Parathyroid adenoma (tissue), 2 donors: ENCODE results near the gene XRCC6.
A peak's percentile ranks its signal among the peaks of the same experiment; 100 is the strongest.
"Not testable (repeated sequence)": the region's sequence is repeated elsewhere in the genome, so short reads cannot be mapped to it uniquely, and the experiment has no call there.

Experiments used
- H2AFZ ChIP-seq: fragments of 300-600 bp; sonication (generic); one replicate; pipeline ENCODE4 v1.7.0; 2017; ENCODE audit warnings: antibody characterized with exemption, mild to moderate bottlenecking
- H3K27ac ChIP-seq: fragments of 300-600 bp; sonication (generic); one replicate; pipeline ENCODE4 v1.7.0; 2017
- H3K27me3 ChIP-seq: fragments of 300-600 bp; sonication (generic); one replicate; pipeline ENCODE4 v1.7.0; 2017; ENCODE audit warnings: low read length; ENCODE audit not compliant: control insufficient read depth, insufficient read depth
- H3K36me3 ChIP-seq: fragments of 300-600 bp; sonication (generic); one replicate; pipeline ENCODE4 v1.7.0; 2017; ENCODE audit warnings: low read length; ENCODE audit not compliant: control insufficient read depth, insufficient read depth
- H3K4me1 ChIP-seq: fragments of 300-600 bp; sonication (generic); one replicate; pipeline ENCODE4 v1.7.0; 2017; ENCODE audit warnings: control low read depth
- H3K4me2 ChIP-seq: fragments of 300-600 bp; sonication (generic); one replicate; pipeline ENCODE4 v1.7.0; 2017; ENCODE audit warnings: low read length
- H3K4me3 ChIP-seq: fragments of 300-600 bp; sonication (generic); one replicate; pipeline ENCODE4 v1.7.0; 2017; ENCODE audit warnings: low read depth, low read length
- H3K79me2 ChIP-seq: fragments of 300-600 bp; sonication (generic); one replicate; pipeline ENCODE4 v1.7.0; 2017; ENCODE audit warnings: control low read depth
- H3K9ac ChIP-seq: fragments of 300-600 bp; sonication (generic); one replicate; pipeline ENCODE4 v1.7.0; 2017; ENCODE audit warnings: mild to moderate bottlenecking
- H3K9me3 ChIP-seq: fragments of 300-600 bp; sonication (generic); one replicate; pipeline ENCODE4 v1.7.0; 2017; ENCODE audit warnings: low read length; ENCODE audit not compliant: control insufficient read depth
- TF ChIP-seq, protein P1 (sequence below): fragments of 300-600 bp; sonication (generic); IDR thresholded peaks from one replicate; pipeline ENCODE4 v1.7.0; 2017; ENCODE audit warnings: antibody characterized with exemption, mild to moderate bottlenecking
- donor health status: primary hyperparathyroidism.

XRCC6 gene

DNA sequence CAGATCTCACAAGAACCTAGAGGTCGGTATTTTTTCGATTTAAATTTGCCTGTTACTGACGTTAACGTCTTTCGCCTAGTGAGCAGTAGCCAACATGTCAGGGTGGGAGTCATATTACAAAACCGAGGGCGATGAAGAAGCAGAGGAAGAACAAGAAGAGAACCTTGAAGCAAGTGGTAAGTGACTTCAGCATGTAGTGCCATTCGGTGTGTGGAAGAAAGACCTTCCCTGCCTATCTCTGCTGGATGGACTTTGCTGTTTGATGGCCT is 750 bp downstream of the XRCC6 start:
- Histone ChIP-seq H3K4me2 (peak overlapping the region; percentile 93), H3K36me3 (no peaks in the 10 kb centered on the region), H3K27ac (peak overlapping the region; percentile 99), H2AFZ (peak overlapping the region; percentile 95), H3K9ac (peak overlapping the region; percentile 80), H3K9me3 (no peaks in the 10 kb centered on the region), H3K79me2 (peaks cover 30% of the 10 kb centered on the region), H3K4me1 (peaks cover 10% of the 10 kb centered on the region), H3K27me3 (no peaks in the 10 kb centered on the region), H3K4me3 (peak overlapping the region; percentile 100)
- TF ChIP-seq, protein P1, sequence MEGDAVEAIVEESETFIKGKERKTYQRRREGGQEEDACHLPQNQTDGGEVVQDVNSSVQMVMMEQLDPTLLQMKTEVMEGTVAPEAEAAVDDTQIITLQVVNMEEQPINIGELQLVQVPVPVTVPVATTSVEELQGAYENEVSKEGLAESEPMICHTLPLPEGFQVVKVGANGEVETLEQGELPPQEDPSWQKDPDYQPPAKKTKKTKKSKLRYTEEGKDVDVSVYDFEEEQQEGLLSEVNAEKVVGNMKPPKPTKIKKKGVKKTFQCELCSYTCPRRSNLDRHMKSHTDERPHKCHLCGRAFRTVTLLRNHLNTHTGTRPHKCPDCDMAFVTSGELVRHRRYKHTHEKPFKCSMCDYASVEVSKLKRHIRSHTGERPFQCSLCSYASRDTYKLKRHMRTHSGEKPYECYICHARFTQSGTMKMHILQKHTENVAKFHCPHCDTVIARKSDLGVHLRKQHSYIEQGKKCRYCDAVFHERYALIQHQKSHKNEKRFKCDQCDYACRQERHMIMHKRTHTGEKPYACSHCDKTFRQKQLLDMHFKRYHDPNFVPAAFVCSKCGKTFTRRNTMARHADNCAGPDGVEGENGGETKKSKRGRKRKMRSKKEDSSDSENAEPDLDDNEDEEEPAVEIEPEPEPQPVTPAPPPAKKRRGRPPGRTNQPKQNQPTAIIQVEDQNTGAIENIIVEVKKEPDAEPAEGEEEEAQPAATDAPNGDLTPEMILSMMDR: no peak

DNA sequence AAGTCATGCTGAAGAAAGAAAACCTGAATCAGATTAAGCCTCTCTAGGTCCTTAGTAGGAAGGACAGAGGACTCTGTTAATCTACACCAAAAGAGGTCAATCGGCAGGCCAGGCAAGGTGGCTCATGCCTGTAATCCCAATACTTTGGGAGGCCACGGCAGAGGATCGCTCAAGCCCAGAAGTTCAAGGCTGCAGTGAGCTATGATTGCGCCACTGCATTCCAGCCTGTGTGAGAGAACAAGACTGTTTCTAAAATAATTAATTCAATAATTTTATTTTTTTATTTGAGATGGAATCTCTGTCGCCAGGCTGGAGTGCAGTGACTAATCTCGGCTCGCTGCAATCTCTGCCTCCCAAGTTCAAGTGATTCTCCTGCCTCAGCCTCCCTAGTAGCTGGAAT is 4.5 kb downstream of the XRCC6 start:
- Histone ChIP-seq H2AFZ (no peak overlapping the region), H3K4me3 (no peak overlapping the region), H3K9me3 (no peaks in the 10 kb centered on the region), H3K36me3 (no peaks in the 10 kb centered on the region), H3K9ac (no peak overlapping the region), H3K27ac (no peak overlapping the region), H3K27me3 (no peaks in the 10 kb centered on the region), H3K4me1 (peaks cover 4% of the 10 kb centered on the region), H3K4me2 (no peak overlapping the region), H3K79me2 (peaks cover 31% of the 10 kb centered on the region)
- TF ChIP-seq, protein P1: no peak

DNA sequence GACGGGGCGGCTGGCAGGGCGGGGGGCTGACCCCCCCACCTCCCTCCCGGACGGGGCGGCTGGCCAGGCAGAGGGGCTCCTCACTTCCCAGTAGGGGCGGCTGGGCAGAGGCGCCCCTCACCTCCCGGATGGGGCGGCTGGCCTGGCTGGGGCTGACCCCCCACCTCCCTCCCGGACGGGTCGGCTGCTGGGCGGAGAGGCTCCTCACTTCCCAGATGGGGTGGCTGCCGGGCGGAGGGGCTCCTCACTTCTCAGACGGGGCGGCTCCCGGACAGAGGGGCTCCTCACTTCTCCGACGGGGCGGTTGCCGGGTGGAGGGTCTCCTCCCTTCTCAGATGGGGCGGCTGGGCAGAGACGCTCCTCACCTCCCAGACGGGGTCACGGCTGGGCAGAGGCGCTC is 10.0 kb downstream of the XRCC6 start:
- not testable (repeated sequence) for H3K9me3 ChIP-seq, H3K4me3 ChIP-seq, H3K27me3 ChIP-seq, H3K4me2 ChIP-seq, H3K27ac ChIP-seq, H3K36me3 ChIP-seq, H3K79me2 ChIP-seq, H3K9ac ChIP-seq, H3K4me1 ChIP-seq, H2AFZ ChIP-seq

DNA sequence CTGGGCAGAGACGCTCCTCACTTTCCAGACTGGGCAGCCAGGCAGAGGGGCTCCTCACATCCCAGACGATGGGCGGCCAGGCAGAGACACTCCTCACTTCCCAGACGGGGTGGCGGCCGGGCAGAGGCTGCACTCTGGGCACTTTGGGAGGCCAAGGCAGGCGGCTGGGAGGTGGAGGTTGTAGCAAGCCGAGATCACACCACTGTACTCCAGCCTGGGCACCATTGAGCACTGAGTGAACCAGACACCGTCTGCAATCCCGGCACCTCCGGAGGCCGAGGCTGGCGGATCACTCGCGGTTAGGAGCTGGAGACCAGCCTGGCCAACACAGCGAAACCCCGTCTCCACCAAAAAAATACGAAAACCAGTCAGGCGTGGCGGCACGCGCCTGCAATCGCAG is 10.5 kb downstream of the XRCC6 start:
- not testable (repeated sequence) for H3K4me1 ChIP-seq, H3K79me2 ChIP-seq, H3K9me3 ChIP-seq, H2AFZ ChIP-seq, H3K4me2 ChIP-seq, H3K4me3 ChIP-seq, H3K27ac ChIP-seq, H3K27me3 ChIP-seq, H3K9ac ChIP-seq, H3K36me3 ChIP-seq

DNA sequence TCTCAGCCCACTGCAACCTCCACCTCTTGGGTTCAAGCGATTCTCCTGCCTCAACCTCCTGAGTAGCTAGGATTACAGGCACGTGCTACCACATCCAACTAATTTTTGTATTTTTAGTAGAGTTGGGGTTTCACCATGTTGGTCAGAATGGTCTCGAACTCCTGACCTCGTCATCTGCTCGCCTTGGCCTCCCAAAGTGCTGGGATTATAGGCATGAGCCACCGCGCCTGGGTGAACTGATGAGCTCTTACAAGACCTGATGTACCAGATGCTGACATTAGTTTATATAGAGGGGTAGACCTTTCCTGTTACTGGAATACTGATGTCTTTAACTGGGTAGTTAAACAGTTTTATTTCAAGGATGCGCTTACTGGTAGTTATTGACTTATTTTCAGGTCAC is 13.5 kb downstream of the XRCC6 start:
- not testable (repeated sequence) for H3K27me3 ChIP-seq, H3K9me3 ChIP-seq, H3K4me3 ChIP-seq, H3K9ac ChIP-seq, H3K4me2 ChIP-seq, H3K4me1 ChIP-seq, H3K27ac ChIP-seq, H3K79me2 ChIP-seq, H3K36me3 ChIP-seq, H2AFZ ChIP-seq

DNA sequence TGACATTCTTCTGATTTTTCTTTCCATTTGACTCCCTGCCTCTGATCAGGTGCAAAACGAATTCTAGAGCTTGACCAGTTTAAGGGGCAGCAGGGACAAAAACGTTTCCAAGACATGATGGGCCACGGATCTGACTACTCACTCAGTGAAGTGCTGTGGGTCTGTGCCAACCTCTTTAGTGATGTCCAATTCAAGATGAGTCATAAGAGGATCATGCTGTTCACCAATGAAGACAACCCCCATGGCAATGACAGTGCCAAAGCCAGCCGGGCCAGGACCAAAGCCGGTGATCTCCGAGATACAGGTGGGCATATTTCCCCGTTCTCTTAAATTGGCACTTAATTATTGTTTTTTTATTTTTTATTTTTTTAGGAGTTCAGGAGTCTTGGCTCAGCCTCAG is 15.4 kb downstream of the XRCC6 start:
- Histone ChIP-seq H3K4me2 (no peak overlapping the region), H3K9ac (no peak overlapping the region), H3K79me2 (peaks cover 2% of the 10 kb centered on the region), H3K4me3 (no peak overlapping the region), H3K27me3 (no peaks in the 10 kb centered on the region), H3K9me3 (no peaks in the 10 kb centered on the region), H2AFZ (no peak overlapping the region), H3K4me1 (no peaks in the 10 kb centered on the region), H3K36me3 (no peaks in the 10 kb centered on the region), H3K27ac (no peak overlapping the region)
- TF ChIP-seq, protein P1: no peak

DNA sequence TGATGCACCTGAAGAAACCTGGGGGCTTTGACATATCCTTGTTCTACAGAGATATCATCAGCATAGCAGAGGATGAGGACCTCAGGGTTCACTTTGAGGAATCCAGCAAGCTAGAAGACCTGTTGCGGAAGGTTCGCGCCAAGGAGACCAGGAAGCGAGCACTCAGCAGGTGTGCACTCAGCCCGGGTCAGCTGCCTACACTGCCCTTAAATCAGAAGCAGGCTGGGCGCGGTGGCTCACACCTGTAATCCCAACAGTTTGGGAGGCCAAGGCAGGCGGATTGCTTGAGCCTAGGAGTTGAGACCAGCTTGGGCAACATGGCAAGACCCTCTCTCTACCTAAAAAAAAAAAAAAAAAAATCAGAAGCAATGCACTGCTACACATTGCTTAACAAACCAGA is 16.5 kb downstream of the XRCC6 start:
- H3K9ac ChIP-seq, H3K27ac ChIP-seq, H3K79me2 ChIP-seq, H3K36me3 ChIP-seq, H3K4me3 ChIP-seq, H2AFZ ChIP-seq, H3K27me3 ChIP-seq, H3K4me2 ChIP-seq, H3K9me3 ChIP-seq, H3K4me1 ChIP-seq: not testable (repeated sequence)
